Heart left ventricle (tissue), 13 donors: Measurements from ENCODE around the gene KREMEN1.

Experiments
- POLR2A ChIP-seq, 2 donors: fragments of 450-650 bp; IDR thresholded peaks; one replicate each; pipeline ENCODE4 v1.6.1; 2017; ENCODE audit warnings: antibody characterized with exemption in 2 of 2, mild to moderate bottlenecking in 2 of 2, moderate library complexity in 2 of 2
- TF ChIP-seq, protein P1 (sequence below), 12 donors: fragments of 200-600 bp; sonication (generic) in 4 of 12; IDR thresholded peaks; one replicate each; pipeline versions ENCODE4 v1.5.0 to v1.8.0; 2018 to 2022; ENCODE audit warnings: antibody characterized with exemption in 12 of 12, mild to moderate bottlenecking in 5 of 12
- donor health status: ischemic (EF 13 %, LVEDD 7.1; RV severe dilation, severe dysfunction).
- donor health status: DM: no; HTN: yes; CAD: no.
- donor health status: DM: no; HTN: no; CAD: no.
- donor health status: ischemic (EF 25% LVEDD 6.9; RV normal size, moderate dysfunction).
- donor health status: ischemic (EF 25% LVEDD 5.7; RV mildly dilated, moderate dysfunction).
- donor health status: ischemic (EF 35%, LVEDD 5.7; RV mildly dilated, moderate dysfunction).
- donor health status: nonischemic (EF 11% LVEDD 7.7; RV severe dilation, severe dysfunction).
- donor health status: DM: yes; HTN: yes; CAD: no.
- donor health status: PGD.
- donor health status: ischemic (EF 29% LVEDD 5.4; RV normal size, mild dysfunction).
- donor health status: nonischemic (EF 23%, LVEDD 6.1; RV moderate dilation, normal function).

DNA sequence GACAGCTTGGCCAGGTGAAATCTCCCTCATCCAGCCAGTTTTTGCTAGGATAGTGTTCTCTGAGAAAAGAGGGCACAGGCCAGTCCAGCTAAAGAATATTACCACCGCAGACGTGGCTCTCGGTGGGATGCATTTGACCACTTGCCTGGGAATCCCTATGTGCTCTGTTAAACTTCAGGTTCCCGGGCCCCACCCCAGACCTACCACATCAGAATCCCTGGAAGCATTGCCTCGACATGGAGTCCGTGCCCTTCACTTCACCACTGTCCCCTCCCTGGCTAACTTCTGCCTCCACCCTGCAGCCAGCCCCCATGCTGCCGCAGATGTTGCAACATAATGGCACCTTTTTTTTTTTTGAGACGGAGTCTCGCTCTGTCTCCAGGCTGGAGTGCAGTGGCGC is 76.0 kb downstream of the KREMEN1 start:
- TF ChIP-seq, protein P1, sequence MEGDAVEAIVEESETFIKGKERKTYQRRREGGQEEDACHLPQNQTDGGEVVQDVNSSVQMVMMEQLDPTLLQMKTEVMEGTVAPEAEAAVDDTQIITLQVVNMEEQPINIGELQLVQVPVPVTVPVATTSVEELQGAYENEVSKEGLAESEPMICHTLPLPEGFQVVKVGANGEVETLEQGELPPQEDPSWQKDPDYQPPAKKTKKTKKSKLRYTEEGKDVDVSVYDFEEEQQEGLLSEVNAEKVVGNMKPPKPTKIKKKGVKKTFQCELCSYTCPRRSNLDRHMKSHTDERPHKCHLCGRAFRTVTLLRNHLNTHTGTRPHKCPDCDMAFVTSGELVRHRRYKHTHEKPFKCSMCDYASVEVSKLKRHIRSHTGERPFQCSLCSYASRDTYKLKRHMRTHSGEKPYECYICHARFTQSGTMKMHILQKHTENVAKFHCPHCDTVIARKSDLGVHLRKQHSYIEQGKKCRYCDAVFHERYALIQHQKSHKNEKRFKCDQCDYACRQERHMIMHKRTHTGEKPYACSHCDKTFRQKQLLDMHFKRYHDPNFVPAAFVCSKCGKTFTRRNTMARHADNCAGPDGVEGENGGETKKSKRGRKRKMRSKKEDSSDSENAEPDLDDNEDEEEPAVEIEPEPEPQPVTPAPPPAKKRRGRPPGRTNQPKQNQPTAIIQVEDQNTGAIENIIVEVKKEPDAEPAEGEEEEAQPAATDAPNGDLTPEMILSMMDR (IDR thresholded peaks at IDR 0.05): no peak
- no peak for TF ChIP-seq POLR2A (IDR thresholded peaks at IDR 0.05)
